ENCODE results near the gene CLPTM1.
"Not testable (repeated sequence)": the region's sequence is repeated elsewhere in the genome, so short reads cannot be mapped to it uniquely, and the experiment has no call there.

Gene CLPTM1

GRCh38 chr19:44973982-44974735, 19.0 kb downstream of the CLPTM1 start:
- no peak for DNase-seq

- DNase-seq, result no peak
These were observed 19.7 kb downstream of the CLPTM1 start for GRCh38 chr19:44974857-44975256.

- no peak for DNase-seq
These were observed 20.3 kb downstream of the CLPTM1 start for GRCh38 chr19:44975444-44975843.

GRCh38 chr19:44984005-44984404, 28.8 kb downstream of the CLPTM1 start:
- no peak for DNase-seq

- DNase-seq, result no peak
These were observed 30.3 kb downstream of the CLPTM1 start for GRCh38 chr19:44985445-44985844.

- DNase-seq, result no peak
These were observed 31.2 kb downstream of the CLPTM1 start for GRCh38 chr19:44986389-44986788.

- DNase-seq, result no peak
These were observed 32.0 kb downstream of the CLPTM1 start for GRCh38 chr19:44987148-44987675.

- no peak for DNase-seq
These were observed 33.1 kb downstream of the CLPTM1 start for GRCh38 chr19:44988273-44988672.

GRCh38 chr19:44988896-44989556, 33.8 kb downstream of the CLPTM1 start:
- peak in 40 of 58 donors; percentile 1 to 63 (median 22) for DNase-seq

- DNase-seq, result no peak
These were observed 35.3 kb downstream of the CLPTM1 start for GRCh38 chr19:44990459-44990858.

GRCh38 chr19:44990966-44991365, 35.8 kb downstream of the CLPTM1 start:
- DNase-seq, result no peak

GRCh38 chr19:44992336-44993163, 37.4 kb downstream of the CLPTM1 start:
- no peak for DNase-seq

- DNase-seq, result no peak
These were observed 38.3 kb downstream of the CLPTM1 start for GRCh38 chr19:44993526-44993925.

GRCh38 chr19:44993926-44994537, 38.9 kb downstream of the CLPTM1 start:
- DNase-seq, result no peak

GRCh38 chr19:44998025-44998424, 42.8 kb downstream of the CLPTM1 start:
- no peak for DNase-seq

- DNase-seq, result not testable (repeated sequence)
These were observed 44.1 kb downstream of the CLPTM1 start for GRCh38 chr19:44999131-44999925.

- not testable (repeated sequence) for DNase-seq
These were observed 45.5 kb downstream of the CLPTM1 start for GRCh38 chr19:45000665-45001064.

- peak in 57 of 58 donors; percentile 7 to 92 (median 79) for DNase-seq
These were observed 46.0 kb downstream of the CLPTM1 start, which contains the start of gene RELB for GRCh38 chr19:45001087-45001739. TSS of gene RELB (plus strand) at chr19:45001464. CDS start at chr19:45001580, 116 bp downstream.

- DNase-seq, result no peak
These were observed 48.3 kb downstream of the CLPTM1 start for GRCh38 chr19:45003485-45003884.

- no peak for DNase-seq
These were observed 50.6 kb downstream of the CLPTM1 start for GRCh38 chr19:45005787-45006186.
